K562 (cell line): ENCODE results near the gene ZNF837. TPM values are rescaled to one million over a fixed set of nuclear protein-coding genes. Genes with fewer than 3 reads are reported as not detected.

ENCODE experiments used
- CAMTA2 ChIP-seq: fragments of 250-450 bp; sonication (Bioruptor Pico); conservative IDR thresholded peaks from 2 replicates; pipeline ENCODE4 v1.5.1; 2022
- CCNT2 ChIP-seq: IDR thresholded peaks from 2 replicates; pipeline ENCODE4 v1.6.1; 2011; ENCODE audit warnings: borderline replicate concordance, low read depth, mild to moderate bottlenecking, moderate library complexity, mixed read lengths, low read length; ENCODE audit not compliant: insufficient read length; ENCODE audit errors: extremely low read depth
- DNMT1 ChIP-seq: fragments of 450-650 bp; IDR thresholded peaks from 2 replicates; pipeline ENCODE4 v1.6.1; 2016; ENCODE audit warnings: antibody characterized with exemption, mild to moderate bottlenecking
- FOS ChIP-seq: IDR thresholded peaks from 3 replicates; pipeline ENCODE4 v1.6.1; 2011; ENCODE audit not compliant: insufficient read length; ENCODE audit errors: extremely low read depth
- KAT2B ChIP-seq: IDR thresholded peaks from one replicate; pipeline ENCODE4 v1.6.1; 2012; ENCODE audit warnings: low read depth, mild to moderate bottlenecking, control low read depth, inconsistent platforms, low read length, moderate library complexity
- MAFK ChIP-seq: IDR thresholded peaks from 2 replicates; pipeline ENCODE4 v1.6.1; 2011; ENCODE audit warnings: low read length, improper control_type of control experiment
- MCM2 ChIP-seq: fragments of 450-650 bp; IDR thresholded peaks from 2 replicates; pipeline ENCODE4 v1.6.1; 2017; ENCODE audit warnings: low read depth, mild to moderate bottlenecking
- NR1H2 ChIP-seq: sonication (generic); formaldehyde crosslinking; IDR thresholded peaks from 2 replicates; pipeline ENCODE4 v1.4.0; 2020; ENCODE audit warnings: mild to moderate bottlenecking, missing genetic modification reagents
- POLR2G ChIP-seq: fragments of 200-400 bp; formaldehyde crosslinking; IDR thresholded peaks from 2 replicates; pipeline ENCODE4 v1.6.1; 2017; ENCODE audit warnings: low read depth, mild to moderate bottlenecking, antibody characterized with exemption, low read length, moderate library complexity
- PRDM10 ChIP-seq: fragments of 450-650 bp; IDR thresholded peaks from 2 replicates; pipeline ENCODE4 v1.6.1; 2018; ENCODE audit not compliant: partially characterized antibody
- RBFOX2 ChIP-seq: fragments of 200-400 bp; formaldehyde crosslinking; IDR thresholded peaks from 2 replicates; pipeline ENCODE4 v1.6.1; 2017; ENCODE audit warnings: low read depth, mild to moderate bottlenecking, low read length, moderate library complexity
- SMAD3 ChIP-seq: fragments of 450-650 bp; formaldehyde crosslinking; conservative IDR thresholded peaks from 2 replicates; pipeline ENCODE4 v1.4.0; 2020; ENCODE audit warnings: mild to moderate bottlenecking
- TAF15 ChIP-seq: fragments of 200-400 bp; formaldehyde crosslinking; IDR thresholded peaks from 2 replicates; pipeline ENCODE4 v1.6.1; 2017; ENCODE audit warnings: mild to moderate bottlenecking, low read depth, low read length, moderate library complexity
- TRIM28 ChIP-seq: fragments of 450-650 bp; IDR thresholded peaks from 2 replicates; pipeline ENCODE4 v1.6.1; 2017
- ZFP30 ChIP-seq: fragments of 250-450 bp; sonication (Bioruptor Pico); IDR thresholded peaks from 2 replicates; pipeline ENCODE4 v1.8.0; 2022; ENCODE audit warnings: moderate library complexity, mild to moderate bottlenecking, inconsistent platforms, borderline replicate concordance
- ZNF197 ChIP-seq: fragments of 200-800 bp; sonication (Bioruptor generic); IDR thresholded peaks from 2 replicates; pipeline ENCODE4 v1.6.1; 2016; ENCODE audit warnings: low read depth, missing genetic modification characterization, missing compliant biosample characterization
- ZNF41 ChIP-seq: fragments of 250-450 bp; sonication (Bioruptor Pico); conservative IDR thresholded peaks from 2 replicates; pipeline ENCODE4 v1.4.0; 2020; ENCODE audit warnings: mild to moderate bottlenecking
- polyA plus RNA-seq, 8 experiments: library from polyadenylated mRNA; depleted of rRNA in 4 of 8; stranded (reverse) in 5 of 8; unstranded in 3 of 8; fragments of >200 nt; fragmentation: Nextera tagmentation in 2 of 8; fragmentation: Illumina TruSeq in 1 of 8; extraction: Ambion mirVana in 2 of 8; extraction: Trizol in 1 of 8; gene quantifications; 2 replicates each; pipeline versions ENCODE4 v1.2.1 to v1.2.3, GENCODE V29; 2011 to 2014; ENCODE audit warnings: inconsistent platforms in 1 of 8, missing spikeins in 1 of 8
- total RNA-seq, 7 experiments: library from RNA; depleted of rRNA in 6 of 7; stranded (reverse); fragments of >200 nt in 6 of 7; fragmentation: Illumina TruSeq in 2 of 7; extraction: Trizol in 2 of 7; gene quantifications; 2 replicates each; pipeline versions ENCODE4 v1.2.1 to v1.2.3, GENCODE V29; 2011 to 2021; ENCODE audit warnings: low replicate concordance in 1 of 7

ZNF837 gene
- total and polyA plus RNA-seq, 9 of the 15 experiments (the other 6 are each of a cell fraction or from before 2014, with no cell fraction given), result 0.11 to 2.1 (median 0.57) TPM; not detected in 4

GRCh38 chr19:58395220-58395978 is 14.6 kb upstream of the ZNF837 start, which contains the start of gene RNF225 (continued):
- peak; percentile 83; the same call in 1 of the 2 replicates for TF ChIP-seq CAMTA2
- TF ChIP-seq PRDM10, result peak; percentile 65
- no peak for TF ChIP-seq DNMT1
- TF ChIP-seq ZNF41 (CRISPR knock-in tag), result no peak
- no peak for TF ChIP-seq MCM2
- TF ChIP-seq RBFOX2, result peak; percentile 42; the same call in 1 of the 2 replicates
- TF ChIP-seq SMAD3 (CRISPR knock-in tag), result 0 out of 2 replicates have a peak, but pooled peaks have one; percentile 2
- TF ChIP-seq FOS, result no peak
- no peak for TF ChIP-seq TAF15
- no peak for TF ChIP-seq MAFK
- TF ChIP-seq TRIM28, result no peak
- no peak for TF ChIP-seq NR1H2 (CRISPR knock-in tag)
- TF ChIP-seq KAT2B, result no peak
- peak; percentile 29 for TF ChIP-seq CCNT2
- TF ChIP-seq POLR2G, result peak; percentile 41; the same call in 1 of the 2 replicates
- TF ChIP-seq ZFP30, result no peak
- no peak for TF ChIP-seq ZNF197 (CRISPR knock-in tag)
